NCI-H1694 treated with DMSO at 0.1 percent for 48 hours (cell line): ENCODE measurements around the gene TRIO.
"Not testable (repeated sequence)": the region's sequence is repeated elsewhere in the genome, so short reads cannot be mapped to it uniquely, and the experiment has no call there.

Experiments used
- DNase-seq: peaks from one replicate; lab custom pipeline; 2025; lab: John Stamatoyannopoulos, UW

TRIO gene

GRCh38 chr5:14186059-14186830 is 43.1 kb downstream of the TRIO start:
- DNase-seq: no peak

GRCh38 chr5:14187157-14187556 is 44.0 kb downstream of the TRIO start:
- no peak for DNase-seq

- DNase-seq: no peak
Measured at GRCh38 chr5:14187660-14188059, 44.5 kb downstream of the TRIO start.

- DNase-seq: no peak
Measured at GRCh38 chr5:14188778-14189177, 45.6 kb downstream of the TRIO start.

GRCh38 chr5:14189680-14190079 is 46.5 kb downstream of the TRIO start:
- no peak for DNase-seq

- no peak for DNase-seq
Measured at GRCh38 chr5:14190194-14191164, 47.3 kb downstream of the TRIO start.

GRCh38 chr5:14191325-14191724 is 48.2 kb downstream of the TRIO start:
- DNase-seq: no peak

- no peak for DNase-seq
Measured at GRCh38 chr5:14193496-14193895, 50.4 kb downstream of the TRIO start.

- DNase-seq: no peak
Measured at GRCh38 chr5:14195588-14195987, 52.4 kb downstream of the TRIO start.

- no peak for DNase-seq
Measured at GRCh38 chr5:14197056-14197455, 53.9 kb downstream of the TRIO start.

- no peak for DNase-seq
Measured at GRCh38 chr5:14199902-14200301, 56.8 kb downstream of the TRIO start.

- DNase-seq: no peak
Measured at GRCh38 chr5:14200312-14200990, 57.3 kb downstream of the TRIO start.

GRCh38 chr5:14201325-14202045 is 58.3 kb downstream of the TRIO start:
- DNase-seq: no peak

- DNase-seq: no peak
Measured at GRCh38 chr5:14202462-14202861, 59.3 kb downstream of the TRIO start.

GRCh38 chr5:14204011-14204670 is 61.0 kb downstream of the TRIO start:
- DNase-seq: no peak

- no peak for DNase-seq
Measured at GRCh38 chr5:14204785-14205321, 61.7 kb downstream of the TRIO start.

- no peak for DNase-seq
Measured at GRCh38 chr5:14206028-14206725, 63.0 kb downstream of the TRIO start.

GRCh38 chr5:14207428-14207827 is 64.3 kb downstream of the TRIO start:
- not testable (repeated sequence) for DNase-seq

- DNase-seq: no peak
Measured at GRCh38 chr5:14208071-14209021, 65.2 kb downstream of the TRIO start.
